Measurements from ENCODE around the gene ANXA9.

Gene ANXA9

DNA sequence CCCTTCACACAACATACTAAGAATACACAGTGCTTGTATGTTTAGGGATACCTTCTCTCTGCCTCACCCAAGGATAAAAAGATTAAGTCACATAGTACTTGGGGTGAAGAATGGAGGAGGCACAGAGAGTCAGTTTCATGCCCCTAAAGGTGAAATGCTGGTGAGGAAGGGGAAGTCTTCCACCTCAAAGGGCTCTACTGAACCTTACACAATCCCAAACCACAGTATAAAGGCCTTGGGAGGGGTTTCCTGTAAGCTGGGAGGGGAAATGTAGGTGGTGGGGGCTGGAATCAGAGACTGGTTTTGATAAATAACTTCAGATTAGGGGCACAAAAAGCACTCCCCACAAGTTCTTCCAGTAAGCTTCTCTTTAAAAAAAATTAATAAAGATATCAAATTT is 21.1 kb downstream of the ANXA9 start:
- no peak for DNase-seq (ENCODE audit: low read depth in 2 of 2)

GRCh38 chr1:151005729-151006319 is 23.7 kb downstream of the ANXA9 start:
- no peak for DNase-seq (ENCODE audit: low read depth in 2 of 2)

DNA sequence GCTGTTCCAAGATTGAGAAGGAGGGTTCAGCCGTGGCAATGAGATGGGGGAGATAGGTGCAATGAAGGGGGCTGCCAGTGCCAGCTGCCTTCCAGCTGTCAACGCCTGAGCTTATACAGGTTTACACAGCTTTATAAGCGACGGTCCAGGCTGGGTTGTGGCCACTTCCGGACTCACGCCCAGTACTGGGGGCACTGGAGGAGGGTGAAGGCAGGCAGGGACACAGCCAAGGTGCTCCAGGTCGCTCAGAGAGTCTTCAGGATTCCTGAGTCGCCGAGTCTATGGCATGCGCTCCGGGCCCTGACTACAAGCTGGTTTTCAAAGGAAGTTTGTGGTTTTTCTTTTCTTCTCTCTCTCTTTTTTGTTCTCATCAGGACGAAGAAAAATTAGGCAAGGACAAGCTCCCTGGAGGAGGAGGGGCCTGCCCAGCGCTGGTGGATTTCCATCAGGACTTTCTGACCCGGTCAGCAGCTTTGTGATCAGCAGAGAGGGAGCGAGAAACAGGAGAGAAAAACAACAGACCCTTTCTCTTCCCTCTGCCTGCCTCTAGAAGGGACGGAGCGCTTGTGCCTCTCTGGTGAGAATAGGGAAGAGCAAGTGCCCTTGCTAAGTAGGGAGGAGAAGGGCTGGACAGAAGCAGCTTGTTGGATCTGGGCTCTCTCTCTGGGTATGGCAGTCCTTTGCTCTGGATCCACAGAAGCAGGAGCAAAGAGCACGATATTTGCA is 24.4 kb downstream of the ANXA9 start, which contains the start of gene MINDY1:
TSS of gene MINDY1 (minus strand) at position 576 of the 726 bp plus-strand sequence. CDS start 4,285 bp downstream, outside the sequence.
- DNase-seq (ENCODE audit: low read depth in 2 of 2), result peak; percentile 62

GRCh38 chr1:151007853-151008243 is 25.8 kb downstream of the ANXA9 start:
- no peak for DNase-seq (ENCODE audit: low read depth in 2 of 2)

DNA sequence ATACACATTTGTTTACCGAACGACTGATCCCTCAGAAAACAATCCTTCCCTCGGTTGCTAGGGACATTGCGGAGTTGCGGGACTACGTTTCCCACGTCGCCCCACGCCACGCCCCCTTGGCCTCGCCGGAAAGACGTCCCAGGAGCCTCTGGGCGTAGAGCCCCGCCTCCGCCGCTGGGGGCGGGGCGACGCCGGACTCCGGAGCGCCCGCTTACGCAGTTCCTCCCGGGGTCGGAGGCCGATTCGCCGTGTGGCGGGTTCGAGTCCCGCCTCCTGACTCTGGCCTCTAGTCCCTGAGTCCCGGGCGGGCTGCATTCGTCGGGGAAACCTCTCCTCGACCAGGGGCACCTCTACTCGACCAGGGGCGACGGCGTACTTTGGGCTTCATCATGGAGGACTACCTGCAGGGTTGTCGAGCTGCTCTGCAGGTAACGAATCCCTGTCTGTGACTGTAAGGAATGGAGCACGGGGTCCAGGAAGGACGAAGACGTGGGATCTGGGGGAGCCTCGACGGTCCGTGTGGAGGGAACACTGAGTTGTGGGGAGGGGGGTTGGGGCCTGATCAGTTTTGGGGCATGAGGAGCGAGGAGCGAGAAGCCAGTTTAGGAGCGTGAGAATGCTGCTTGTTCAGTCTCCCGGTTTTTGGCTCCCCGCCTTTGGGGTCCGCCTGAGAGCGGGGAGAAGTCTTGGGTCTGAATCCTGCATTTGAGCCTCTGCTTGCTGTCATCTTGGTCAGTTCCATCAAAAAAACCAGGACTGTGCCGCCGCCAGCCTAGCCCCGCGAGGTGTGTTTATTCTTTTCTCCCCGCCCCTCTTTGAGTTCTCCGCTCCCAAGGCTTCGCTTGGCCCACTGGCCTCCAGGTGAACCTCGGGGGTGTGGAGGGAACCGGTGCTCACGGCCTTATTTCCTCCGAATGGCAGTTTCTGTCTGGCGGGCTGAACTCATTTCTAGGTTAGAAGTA is 26.4 kb downstream of the ANXA9 start, which contains the start of gene PRUNE1:
TSS of gene PRUNE1 (plus strand) at position 206 of the 962 bp plus-strand sequence. CDS start at position 390, 184 bp downstream.
- peak; percentile 83 to 85 for DNase-seq (ENCODE audit: low read depth in 2 of 2)

DNA sequence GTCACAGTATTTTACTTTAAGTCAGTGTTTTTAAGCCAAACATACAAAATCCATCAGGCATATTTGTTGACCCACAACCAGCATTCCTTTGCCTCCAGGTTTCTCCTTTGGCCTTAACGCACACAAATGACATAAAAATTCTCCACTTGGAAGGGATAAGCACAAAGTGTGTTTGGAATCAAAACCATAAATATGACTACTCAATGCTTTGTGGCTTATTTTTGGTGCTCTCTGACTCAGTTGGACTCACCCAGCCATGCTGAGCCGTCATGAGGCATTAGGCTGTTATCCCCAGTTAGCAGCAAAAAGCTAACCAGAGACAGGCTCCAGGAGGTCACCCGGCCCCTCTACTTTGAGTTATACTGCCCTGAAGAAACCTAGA is 27.1 kb downstream of the ANXA9 start:
- no peak for DNase-seq (ENCODE audit: low read depth in 2 of 2)

- no peak for DNase-seq (ENCODE audit: low read depth in 2 of 2)
Measured at GRCh38 chr1:151009674-151010345, 27.7 kb downstream of the ANXA9 start.

DNA sequence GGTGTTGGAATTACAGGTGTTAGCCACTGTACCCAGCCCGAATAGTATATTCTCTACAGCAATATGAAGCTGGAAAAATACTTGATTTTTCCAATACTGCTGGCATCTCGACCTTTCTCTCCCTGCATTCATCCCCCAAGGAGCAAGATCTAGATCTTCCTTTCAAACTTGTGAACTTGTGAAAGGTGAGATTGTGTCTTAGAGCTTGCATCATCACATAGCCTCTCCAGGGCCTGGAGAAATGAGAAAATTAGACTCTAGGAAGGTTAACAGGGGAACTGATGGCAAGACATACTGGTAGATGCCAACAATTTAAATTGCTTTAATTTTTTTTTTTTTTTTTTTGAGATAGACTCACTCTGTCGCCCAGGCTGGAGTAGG is 28.2 kb downstream of the ANXA9 start:
- DNase-seq (ENCODE audit: low read depth in 2 of 2), result no peak

- no peak for DNase-seq (ENCODE audit: low read depth in 2 of 2)
Measured at GRCh38 chr1:151011154-151011850, 29.2 kb downstream of the ANXA9 start.

DNA sequence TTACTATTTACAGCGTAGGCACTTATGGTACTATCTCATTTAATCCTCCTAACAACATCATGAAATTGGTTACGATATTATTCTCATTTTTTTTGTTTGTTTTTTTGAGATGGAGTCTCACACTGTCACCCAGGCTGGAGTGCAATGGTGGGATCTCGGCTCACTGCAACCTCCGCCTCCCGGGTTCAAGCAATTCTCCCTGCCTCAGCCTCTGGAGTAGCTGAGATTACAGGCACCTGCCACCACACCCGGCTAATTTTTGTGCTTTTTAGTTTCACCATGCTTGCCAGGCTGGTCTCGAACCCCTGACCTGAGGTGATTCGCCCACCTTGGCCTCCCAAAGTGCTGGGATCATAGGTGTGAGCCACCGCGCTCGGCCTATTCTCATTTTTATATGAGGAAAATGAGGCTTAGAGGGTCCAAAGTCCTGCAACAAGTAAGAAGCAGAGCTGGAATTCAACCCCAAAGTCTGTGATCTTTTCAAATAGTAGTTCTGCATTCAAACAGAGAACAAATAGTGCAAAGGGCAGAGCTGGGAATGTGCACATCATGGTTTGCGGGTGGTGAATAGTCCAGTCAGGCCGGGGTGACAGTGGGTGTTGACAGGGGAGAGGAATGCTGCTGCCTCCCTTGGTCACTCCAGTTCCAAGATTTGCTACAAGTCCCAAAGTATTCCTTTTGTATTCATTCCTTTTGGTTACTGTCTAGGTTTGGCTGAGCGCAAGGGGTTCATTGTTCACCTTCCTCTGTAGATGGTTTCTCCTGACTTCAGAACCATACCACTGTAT is 30.8 kb downstream of the ANXA9 start:
- no peak for DNase-seq (ENCODE audit: low read depth in 2 of 2)

- no peak for DNase-seq (ENCODE audit: low read depth in 2 of 2)
Measured at GRCh38 chr1:151013518-151013917, 31.4 kb downstream of the ANXA9 start.

GRCh38 chr1:151024540-151025146 is 42.6 kb downstream of the ANXA9 start:
- no peak for DNase-seq (ENCODE audit: low read depth in 2 of 2)

- no peak for DNase-seq (ENCODE audit: low read depth in 2 of 2)
Measured at GRCh38 chr1:151026460-151026859, 44.4 kb downstream of the ANXA9 start.

GRCh38 chr1:151032164-151032563 is 50.1 kb downstream of the ANXA9 start:
- DNase-seq (ENCODE audit: low read depth in 2 of 2), result no peak

DNA sequence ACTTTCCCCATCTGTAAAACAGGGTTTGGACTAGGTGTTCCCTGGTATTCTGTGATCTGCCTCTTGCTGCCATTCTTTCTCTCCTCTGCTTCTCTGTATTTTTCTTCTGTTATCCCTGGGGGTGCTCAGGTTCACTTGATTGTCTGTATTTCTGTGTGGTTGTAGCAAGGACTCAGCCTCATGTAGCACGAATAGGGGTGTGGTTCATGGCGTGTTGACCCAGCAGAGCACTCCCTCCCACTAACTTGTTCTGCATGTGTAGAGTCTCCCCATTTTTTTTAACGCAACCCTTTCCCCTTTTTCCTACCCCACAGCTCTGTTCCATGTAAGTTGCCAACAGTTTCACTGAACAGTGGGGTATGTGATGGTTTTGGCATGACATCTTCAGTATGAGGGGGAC is 53.1 kb downstream of the ANXA9 start:
- DNase-seq (ENCODE audit: low read depth in 2 of 2), result no peak

GRCh38 chr1:151036356-151036755 is 54.3 kb downstream of the ANXA9 start, which contains the start of gene BNIPL:
TSS of gene BNIPL (plus strand) at chr1:151036586. CDS start at chr1:151036726, 140 bp downstream.
- DNase-seq (ENCODE audit: low read depth in 2 of 2), result no peak

DNA sequence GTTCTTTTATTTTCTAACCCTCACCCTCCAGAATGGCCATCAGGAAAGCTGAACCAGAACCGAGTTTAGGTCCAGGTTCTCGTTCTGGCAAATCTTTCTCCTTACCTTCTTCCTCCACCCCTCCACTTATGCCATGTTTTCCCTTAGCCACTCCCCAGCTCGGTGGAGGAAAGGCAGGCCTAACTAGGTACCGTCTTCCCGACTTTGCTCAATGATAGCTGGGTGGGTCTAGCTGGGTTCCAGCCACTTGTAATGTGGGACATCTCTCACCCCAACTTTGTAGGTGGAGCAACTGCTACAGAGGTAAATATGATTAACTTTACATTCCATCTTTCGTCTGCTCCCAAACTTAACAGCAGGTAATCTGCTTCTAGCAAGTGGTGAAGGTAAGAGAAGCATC is 54.9 kb downstream of the ANXA9 start:
- DNase-seq (ENCODE audit: low read depth in 2 of 2), result no peak

GRCh38 chr1:151039521-151039920 is 57.4 kb downstream of the ANXA9 start:
- no peak for DNase-seq (ENCODE audit: low read depth in 2 of 2)

GRCh38 chr1:151043163-151043562 is 61.1 kb downstream of the ANXA9 start:
- DNase-seq (ENCODE audit: low read depth in 2 of 2), result no peak
